ENCODE measurements around the gene GDE1.

DNA sequence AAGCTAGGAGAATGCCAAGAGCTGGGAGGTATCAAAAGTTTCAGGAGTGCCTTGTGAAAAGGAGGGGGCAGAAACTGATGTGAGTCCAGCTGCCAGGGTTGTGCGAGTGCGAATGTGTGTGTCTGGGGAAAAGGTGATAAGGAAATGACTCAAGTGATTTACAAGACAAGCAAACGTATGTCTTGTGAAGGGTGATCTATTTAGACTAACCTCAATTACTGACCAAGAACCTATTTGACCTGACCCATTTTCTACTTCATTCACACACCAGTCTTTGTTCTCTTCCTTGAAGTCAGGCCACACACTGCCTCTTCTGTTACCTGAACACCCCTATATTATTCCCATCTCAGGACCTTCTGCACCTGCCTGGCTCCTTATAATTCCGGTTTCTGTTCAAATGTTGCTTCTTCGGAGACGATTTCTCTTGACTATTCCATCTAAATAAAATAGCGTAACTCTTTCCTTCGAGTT lies 1.0 kb downstream of the GDE1 start:
- TF ChIP-seq POLR2A (IDR thresholded peaks at IDR 0.05): no peak
- TF ChIP-seq, protein P1, sequence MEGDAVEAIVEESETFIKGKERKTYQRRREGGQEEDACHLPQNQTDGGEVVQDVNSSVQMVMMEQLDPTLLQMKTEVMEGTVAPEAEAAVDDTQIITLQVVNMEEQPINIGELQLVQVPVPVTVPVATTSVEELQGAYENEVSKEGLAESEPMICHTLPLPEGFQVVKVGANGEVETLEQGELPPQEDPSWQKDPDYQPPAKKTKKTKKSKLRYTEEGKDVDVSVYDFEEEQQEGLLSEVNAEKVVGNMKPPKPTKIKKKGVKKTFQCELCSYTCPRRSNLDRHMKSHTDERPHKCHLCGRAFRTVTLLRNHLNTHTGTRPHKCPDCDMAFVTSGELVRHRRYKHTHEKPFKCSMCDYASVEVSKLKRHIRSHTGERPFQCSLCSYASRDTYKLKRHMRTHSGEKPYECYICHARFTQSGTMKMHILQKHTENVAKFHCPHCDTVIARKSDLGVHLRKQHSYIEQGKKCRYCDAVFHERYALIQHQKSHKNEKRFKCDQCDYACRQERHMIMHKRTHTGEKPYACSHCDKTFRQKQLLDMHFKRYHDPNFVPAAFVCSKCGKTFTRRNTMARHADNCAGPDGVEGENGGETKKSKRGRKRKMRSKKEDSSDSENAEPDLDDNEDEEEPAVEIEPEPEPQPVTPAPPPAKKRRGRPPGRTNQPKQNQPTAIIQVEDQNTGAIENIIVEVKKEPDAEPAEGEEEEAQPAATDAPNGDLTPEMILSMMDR (IDR thresholded peaks at IDR 0.05): no peak
